Parathyroid adenoma (tissue), 2 donors: Measurements from ENCODE around the gene TRABD2B.

ENCODE experiments used
- H2AFZ ChIP-seq: fragments of 300-600 bp; sonication (generic); one replicate; pipeline ENCODE4 v1.7.0; 2017; ENCODE audit warnings: antibody characterized with exemption, mild to moderate bottlenecking
- H3K27ac ChIP-seq: fragments of 300-600 bp; sonication (generic); one replicate; pipeline ENCODE4 v1.7.0; 2017
- H3K27me3 ChIP-seq: fragments of 300-600 bp; sonication (generic); one replicate; pipeline ENCODE4 v1.7.0; 2017; ENCODE audit warnings: low read length; ENCODE audit not compliant: control insufficient read depth, insufficient read depth
- H3K36me3 ChIP-seq: fragments of 300-600 bp; sonication (generic); one replicate; pipeline ENCODE4 v1.7.0; 2017; ENCODE audit warnings: low read length; ENCODE audit not compliant: control insufficient read depth, insufficient read depth
- H3K4me1 ChIP-seq: fragments of 300-600 bp; sonication (generic); one replicate; pipeline ENCODE4 v1.7.0; 2017; ENCODE audit warnings: control low read depth
- H3K4me2 ChIP-seq: fragments of 300-600 bp; sonication (generic); one replicate; pipeline ENCODE4 v1.7.0; 2017; ENCODE audit warnings: low read length
- H3K4me3 ChIP-seq: fragments of 300-600 bp; sonication (generic); one replicate; pipeline ENCODE4 v1.7.0; 2017; ENCODE audit warnings: low read depth, low read length
- H3K79me2 ChIP-seq: fragments of 300-600 bp; sonication (generic); one replicate; pipeline ENCODE4 v1.7.0; 2017; ENCODE audit warnings: control low read depth
- H3K9ac ChIP-seq: fragments of 300-600 bp; sonication (generic); one replicate; pipeline ENCODE4 v1.7.0; 2017; ENCODE audit warnings: mild to moderate bottlenecking
- H3K9me3 ChIP-seq: fragments of 300-600 bp; sonication (generic); one replicate; pipeline ENCODE4 v1.7.0; 2017; ENCODE audit warnings: low read length; ENCODE audit not compliant: control insufficient read depth
- CTCF ChIP-seq: fragments of 300-600 bp; sonication (generic); IDR thresholded peaks from one replicate; pipeline ENCODE4 v1.7.0; 2017; ENCODE audit warnings: antibody characterized with exemption, mild to moderate bottlenecking
- donor health status: primary hyperparathyroidism.

Gene TRABD2B

GRCh38 chr1:47742890-47743760, 254.1 kb downstream of the TRABD2B start:
- Histone ChIP-seq H2AFZ (no peak overlapping the region), H3K9me3 (no peaks in the 10 kb centered on the region), H3K27me3 (no peaks in the 10 kb centered on the region), H3K9ac (no peak overlapping the region), H3K36me3 (no peaks in the 10 kb centered on the region), H3K27ac (no peak overlapping the region), H3K4me1 (no peaks in the 10 kb centered on the region), H3K79me2 (no peaks in the 10 kb centered on the region), H3K4me2 (no peak overlapping the region), H3K4me3 (no peak overlapping the region)
- no peak for TF ChIP-seq CTCF

GRCh38 chr1:47738560-47739182, 258.5 kb downstream of the TRABD2B start:
- H3K4me3 ChIP-seq: no peak overlapping the region
- no peaks in the 10 kb centered on the region for H3K36me3 ChIP-seq
- no peak overlapping the region for H3K9ac ChIP-seq
- H3K27me3 ChIP-seq: no peaks in the 10 kb centered on the region
- H3K9me3 ChIP-seq: no peaks in the 10 kb centered on the region
- H2AFZ ChIP-seq: no peak overlapping the region
- peak; percentile 18 for TF ChIP-seq CTCF
- H3K4me1 ChIP-seq: no peaks in the 10 kb centered on the region
- no peak overlapping the region for H3K27ac ChIP-seq
- H3K79me2 ChIP-seq: no peaks in the 10 kb centered on the region
- H3K4me2 ChIP-seq: no peak overlapping the region

GRCh38 chr1:47732489-47732888, 264.7 kb downstream of the TRABD2B start:
- Histone ChIP-seq H3K4me2 (no peak overlapping the region), H3K27me3 (no peaks in the 10 kb centered on the region), H2AFZ (no peak overlapping the region), H3K9ac (no peak overlapping the region), H3K36me3 (no peaks in the 10 kb centered on the region), H3K27ac (no peak overlapping the region), H3K4me3 (no peak overlapping the region), H3K9me3 (no peaks in the 10 kb centered on the region), H3K4me1 (no peaks in the 10 kb centered on the region), H3K79me2 (no peaks in the 10 kb centered on the region)
- TF ChIP-seq CTCF: no peak

GRCh38 chr1:47731730-47732129, 265.5 kb downstream of the TRABD2B start:
- no peak overlapping the region for H3K9ac ChIP-seq
- no peaks in the 10 kb centered on the region for H3K9me3 ChIP-seq
- H3K4me3 ChIP-seq: no peak overlapping the region
- no peak for TF ChIP-seq CTCF
- H3K27me3 ChIP-seq: no peaks in the 10 kb centered on the region
- H3K4me2 ChIP-seq: no peak overlapping the region
- no peak overlapping the region for H3K27ac ChIP-seq
- H3K79me2 ChIP-seq: no peaks in the 10 kb centered on the region
- no peaks in the 10 kb centered on the region for H3K4me1 ChIP-seq
- H3K36me3 ChIP-seq: no peaks in the 10 kb centered on the region
- no peak overlapping the region for H2AFZ ChIP-seq
